NCI-H1048 (cell line): ENCODE measurements around the gene MEGF8.

ENCODE experiments used
- DNase-seq: peaks from one replicate; lab custom pipeline; 2025; lab: John Stamatoyannopoulos, UW

Gene MEGF8

GRCh38 chr19:42355896-42356295 is 30.5 kb downstream of the MEGF8 start:
- DNase-seq: no peak

GRCh38 chr19:42356686-42357085 is 31.3 kb downstream of the MEGF8 start:
- no peak for DNase-seq

- DNase-seq: no peak
Measured at GRCh38 chr19:42357290-42357689, 31.9 kb downstream of the MEGF8 start.

GRCh38 chr19:42360787-42361544 is 35.5 kb downstream of the MEGF8 start:
- DNase-seq: no peak

GRCh38 chr19:42361545-42361910 is 36.1 kb downstream of the MEGF8 start:
- DNase-seq: no peak

GRCh38 chr19:42362342-42362741 is 36.9 kb downstream of the MEGF8 start:
- DNase-seq: no peak

GRCh38 chr19:42362891-42363440 is 37.5 kb downstream of the MEGF8 start:
- no peak for DNase-seq

- DNase-seq: no peak
Measured at GRCh38 chr19:42363614-42364346, 38.3 kb downstream of the MEGF8 start.

- no peak for DNase-seq
Measured at GRCh38 chr19:42366673-42367072, 41.2 kb downstream of the MEGF8 start.

- no peak for DNase-seq
Measured at GRCh38 chr19:42367929-42368328, 42.5 kb downstream of the MEGF8 start.

- DNase-seq: no peak
Measured at GRCh38 chr19:42368360-42368759, 42.9 kb downstream of the MEGF8 start.

- no peak for DNase-seq
Measured at GRCh38 chr19:42368765-42369164, 43.3 kb downstream of the MEGF8 start.

- DNase-seq: no peak
Measured at GRCh38 chr19:42369433-42370067, 44.1 kb downstream of the MEGF8 start.

GRCh38 chr19:42370068-42370520 is 44.7 kb downstream of the MEGF8 start:
- DNase-seq: no peak

- DNase-seq: no peak
Measured at GRCh38 chr19:42370626-42371175, 45.3 kb downstream of the MEGF8 start.

GRCh38 chr19:42374826-42375376 is 49.5 kb downstream of the MEGF8 start:
- DNase-seq: no peak

GRCh38 chr19:42375415-42376176 is 50.2 kb downstream of the MEGF8 start:
- no peak for DNase-seq

- no peak for DNase-seq
Measured at GRCh38 chr19:42376177-42376555, 50.7 kb downstream of the MEGF8 start.

- no peak for DNase-seq
Measured at GRCh38 chr19:42378225-42379215, 53.1 kb downstream of the MEGF8 start.

- no peak for DNase-seq
Measured at GRCh38 chr19:42380155-42380554, 54.7 kb downstream of the MEGF8 start.
